HFFc6 (cell line): Measurements from ENCODE around the gene PACC1. TPM values are rescaled to one million over a fixed set of nuclear protein-coding genes. Genes with fewer than 3 reads are reported as not detected.

Source experiments
- DNase-seq: peaks from one replicate; pipeline ENCODE4 v3.0.0-alpha.2; 2018
- H3K27ac Mint-ChIP-seq: 2 replicates; pipeline ENCODE4 v1.8.0; 2020; ENCODE audit warnings: mild to moderate bottlenecking, mixed read lengths
- H3K27me3 Mint-ChIP-seq: 2 replicates; pipeline ENCODE4 v1.8.0; 2021; ENCODE audit warnings: mild to moderate bottlenecking, moderate library complexity, mixed read lengths; ENCODE audit not compliant: insufficient read depth
- H3K36me3 Mint-ChIP-seq: 2 replicates; pipeline ENCODE4 v1.8.0; 2021; ENCODE audit warnings: low read depth, mixed read lengths
- H3K4me1 Mint-ChIP-seq: 2 replicates; pipeline ENCODE4 v1.8.0; 2020; ENCODE audit warnings: low read depth, mixed read lengths
- H3K4me3 Mint-ChIP-seq: 2 replicates; pipeline ENCODE4 v1.8.0; 2020; ENCODE audit warnings: mild to moderate bottlenecking, moderate library complexity, mixed read lengths
- H3K9me3 Mint-ChIP-seq: 2 replicates; pipeline ENCODE4 v1.8.0; 2020; ENCODE audit warnings: mild to moderate bottlenecking, mixed read lengths
- CTCF ChIP-seq: fragments of 200-600 bp; sonication (generic); IDR thresholded peaks from 2 replicates; pipeline ENCODE4 v1.5.0; 2021; ENCODE audit warnings: antibody characterized with exemption, mild to moderate bottlenecking
- total RNA-seq, 6 experiments: library from RNA; stranded (reverse); fragmentation: NEBNext Ultra II Directional; extraction: Animal tissue kit (Norgen Biotek cat#: 25700); gene quantifications; 2 replicates in 1 of 6; 3 replicates in 5 of 6; pipeline ENCODE4 v1.2.3, GENCODE V29; 2021

Gene PACC1
- total RNA-seq, 6 experiments from 2014 or later, result 6.9 to 7.6 (median 7.4) TPM

- Mint-ChIP-seq H3K27me3 (no peaks in the 10 kb centered on the region), H3K36me3 (no peaks in the 10 kb centered on the region), H3K4me1 (no peaks in the 10 kb centered on the region), H3K4me3 (no peak overlapping the region), H3K27ac (no peak overlapping the region), H3K9me3 (no peaks in the 10 kb centered on the region)
- no peak for DNase-seq
- TF ChIP-seq CTCF, result no peak
Measured at GRCh38 chr1:212346601-212347000, 68.1 kb downstream of the PACC1 start.

- TF ChIP-seq CTCF, result no peak
- H3K27me3 Mint-ChIP-seq, result no peaks in the 10 kb centered on the region
- H3K4me1 Mint-ChIP-seq, result no peaks in the 10 kb centered on the region
- H3K4me3 Mint-ChIP-seq, result no peak overlapping the region
- H3K9me3 Mint-ChIP-seq, result no peaks in the 10 kb centered on the region
- no peaks in the 10 kb centered on the region for H3K36me3 Mint-ChIP-seq
- no peak for DNase-seq
- no peak overlapping the region for H3K27ac Mint-ChIP-seq
Measured at GRCh38 chr1:212344905-212345304, 69.8 kb downstream of the PACC1 start.

- H3K36me3 Mint-ChIP-seq, result 0 out of 2 replicates have a peak, but pooled peaks cover 5% of the 10 kb centered on the region
- TF ChIP-seq CTCF, result no peak
- no peak overlapping the region for H3K27ac Mint-ChIP-seq
- no peaks in the 10 kb centered on the region for H3K9me3 Mint-ChIP-seq
- no peak overlapping the region for H3K4me3 Mint-ChIP-seq
- no peaks in the 10 kb centered on the region for H3K4me1 Mint-ChIP-seq
- no peaks in the 10 kb centered on the region for H3K27me3 Mint-ChIP-seq
- no peak for DNase-seq
Measured at GRCh38 chr1:212341090-212341489, 73.6 kb downstream of the PACC1 start.

GRCh38 chr1:212329105-212329504 is 85.6 kb downstream of the PACC1 start:
- Mint-ChIP-seq H3K4me3 (no peak overlapping the region), H3K27ac (no peak overlapping the region), H3K36me3 (peaks cover 8% of the 10 kb centered on the region), H3K27me3 (no peaks in the 10 kb centered on the region), H3K4me1 (no peaks in the 10 kb centered on the region), H3K9me3 (no peaks in the 10 kb centered on the region)
- no peak for TF ChIP-seq CTCF
- DNase-seq, result no peak

GRCh38 chr1:212328248-212328647 is 86.4 kb downstream of the PACC1 start:
- no peaks in the 10 kb centered on the region for H3K9me3 Mint-ChIP-seq
- no peak overlapping the region for H3K27ac Mint-ChIP-seq
- no peaks in the 10 kb centered on the region for H3K36me3 Mint-ChIP-seq
- no peaks in the 10 kb centered on the region for H3K4me1 Mint-ChIP-seq
- no peak overlapping the region for H3K4me3 Mint-ChIP-seq
- DNase-seq, result no peak
- TF ChIP-seq CTCF, result no peak
- H3K27me3 Mint-ChIP-seq, result no peaks in the 10 kb centered on the region

GRCh38 chr1:212326541-212326940 is 88.1 kb downstream of the PACC1 start:
- TF ChIP-seq CTCF, result no peak
- no peaks in the 10 kb centered on the region for H3K4me1 Mint-ChIP-seq
- no peak overlapping the region for H3K4me3 Mint-ChIP-seq
- no peak overlapping the region for H3K27ac Mint-ChIP-seq
- no peaks in the 10 kb centered on the region for H3K9me3 Mint-ChIP-seq
- no peaks in the 10 kb centered on the region for H3K27me3 Mint-ChIP-seq
- H3K36me3 Mint-ChIP-seq, result no peaks in the 10 kb centered on the region
- DNase-seq, result no peak
